SK-N-SH (cell line): ENCODE results near the gene MACROD2. TPM values are rescaled to one million over a fixed set of nuclear protein-coding genes. Genes with fewer than 3 reads are reported as not detected.

Experiments used
- CTCF ChIA-PET: fragments of 300-600, 350-600 bp; formaldehyde crosslinking; extraction: SDS; loops from one replicate; lab custom pipeline; 2021; lab: Yijun Ruan, JAX
- POLR2A ChIA-PET: fragments of 350-600 bp; sonication (Branson Sonifier 250); formaldehyde crosslinking; extraction: SDS; loops from one replicate; lab custom pipeline; 2020; ENCODE audit warnings: antibody characterized with exemption, inconsistent platforms; lab: Yijun Ruan, JAX
- DNase-seq: peaks from one replicate; pipeline ENCODE4 v3.0.0; 2012
- H2AFZ ChIP-seq: fragments of 200-600 bp; sonication (generic); 2 replicates; pipeline ENCODE4 v1.8.1; 2016; ENCODE audit warnings: antibody characterized with exemption, mild to moderate bottlenecking, low read depth
- H3F3A ChIP-seq: fragments of 200-600 bp; sonication (generic); replicated peaks from 2 replicates; pipeline ENCODE3; 2016; ENCODE audit warnings: antibody characterized with exemption, mild to moderate bottlenecking; ENCODE audit not compliant: insufficient read depth
- H3K27ac ChIP-seq, 2 experiments: fragments of 200-500 bp in 1 of 2; fragments of 200-600 bp in 1 of 2; sonication (Bioruptor generic) in 1 of 2; sonication (generic), shearing (Covaris generic) in 1 of 2; 2 replicates each; pipeline versions ENCODE4 v1.5.1 to v1.6.1; 2014 to 2016; ENCODE audit warnings: low read depth in 2 of 2, inconsistent platforms in 1 of 2, low read length in 1 of 2, mild to moderate bottlenecking in 1 of 2, mixed read lengths in 1 of 2
- H3K27me3 ChIP-seq: fragments of 200-600 bp; sonication (generic), shearing (Covaris generic); 2 replicates; pipeline ENCODE4 v1.6.1; 2016; ENCODE audit warnings: mixed run types; ENCODE audit not compliant: insufficient read depth
- H3K36me3 ChIP-seq, 2 experiments: fragments of 200-500 bp in 1 of 2; fragments of 200-600 bp in 1 of 2; sonication (Bioruptor generic) in 1 of 2; sonication (generic) in 1 of 2; replicated peaks in 1 of 2; 2 replicates each; pipeline versions ENCODE3 to v1.5.1; 2014 to 2016; ENCODE audit warnings: low read length in 1 of 2, mild to moderate bottlenecking in 1 of 2; ENCODE audit not compliant: insufficient read depth in 2 of 2, control insufficient read depth in 1 of 2
- H3K4me1 ChIP-seq, 2 experiments: fragments of 200-500 bp in 1 of 2; fragments of 200-600 bp in 1 of 2; sonication (Bioruptor generic) in 1 of 2; sonication (generic), shearing (Covaris generic) in 1 of 2; 2 replicates each; pipeline versions ENCODE4 v1.5.1 to v1.6.1; 2014 to 2016; ENCODE audit warnings: low read depth in 1 of 2, low read length in 1 of 2, mixed run types in 1 of 2; ENCODE audit not compliant: insufficient read depth in 2 of 2, control insufficient read depth in 1 of 2
- H3K4me2 ChIP-seq: fragments of 200-600 bp; sonication (generic), shearing (Covaris generic); 2 replicates; pipeline ENCODE4 v1.6.1; 2017; ENCODE audit warnings: mixed run types
- H3K4me3 ChIP-seq, 2 experiments: fragments of 200-500 bp in 1 of 2; fragments of 200-600 bp in 1 of 2; sonication (Bioruptor generic) in 1 of 2; sonication (generic), shearing (Covaris generic) in 1 of 2; 2 replicates each; pipeline versions ENCODE4 v1.5.1 to v1.8.1; 2014 to 2016; ENCODE audit warnings: low read depth in 2 of 2, inconsistent platforms in 1 of 2, low read length in 1 of 2, mild to moderate bottlenecking in 1 of 2, mixed read lengths in 1 of 2, moderate library complexity in 1 of 2
- H3K79me2 ChIP-seq: fragments of 200-600 bp; sonication (generic); 2 replicates; pipeline ENCODE4 v1.8.1; 2017; ENCODE audit warnings: mild to moderate bottlenecking; ENCODE audit not compliant: insufficient read depth
- H3K9ac ChIP-seq: fragments of 200-600 bp; sonication (generic); 2 replicates; pipeline ENCODE4 v1.6.1; 2017; ENCODE audit warnings: mixed run types
- H3K9me2 ChIP-seq: fragments of 200-600 bp; sonication (generic); 2 replicates; pipeline ENCODE4 v1.6.1; 2017; ENCODE audit warnings: mixed run types
- H3K9me3 ChIP-seq: fragments of 200-600 bp; sonication (generic); 2 replicates; pipeline ENCODE4 v1.6.1; 2017; ENCODE audit warnings: mixed run types, mild to moderate bottlenecking, moderate library complexity
- H4K20me1 ChIP-seq: fragments of 200-600 bp; sonication (generic); 2 replicates; pipeline ENCODE4 v1.6.1; 2017; ENCODE audit warnings: mild to moderate bottlenecking, mixed run types; ENCODE audit not compliant: insufficient read depth
- CHD2 ChIP-seq: fragments of 150-350 bp; IDR thresholded peaks from 2 replicates; pipeline ENCODE4 v1.6.1; 2018; ENCODE audit warnings: low read length; ENCODE audit not compliant: partially characterized antibody
- CTCF ChIP-seq: fragments of 200-600 bp; sonication (generic); IDR thresholded peaks from 2 replicates; pipeline ENCODE4 v1.6.1; 2017; ENCODE audit warnings: antibody characterized with exemption, mild to moderate bottlenecking, moderate library complexity
- ELF1 ChIP-seq: IDR thresholded peaks from 2 replicates; pipeline ENCODE4 v1.4.0; 2012
- EP300 ChIP-seq, 2 experiments: IDR thresholded peaks; 2 replicates each; pipeline versions ENCODE4 v1.4.0 to v1.6.1; 2012; ENCODE audit warnings: borderline replicate concordance in 1 of 2, low read depth in 1 of 2, low read length in 1 of 2
- EZH2phosphoT487 ChIP-seq: fragments of 200-600 bp; sonication (generic); IDR thresholded peaks from 2 replicates; pipeline ENCODE4 v1.6.1; 2017; ENCODE audit warnings: low read depth, mixed run types, mild to moderate bottlenecking, antibody characterized with exemption, moderate library complexity, borderline replicate concordance
- FOSL2 ChIP-seq: IDR thresholded peaks from 2 replicates; pipeline ENCODE4 v1.4.0; 2012; ENCODE audit warnings: low read depth, mild to moderate bottlenecking, moderate library complexity, borderline replicate concordance
- FOXM1 ChIP-seq: IDR thresholded peaks from 2 replicates; pipeline ENCODE4 v1.4.0; 2012; ENCODE audit warnings: low read depth, mild to moderate bottlenecking
- IRF3 ChIP-seq: fragments of 150-350 bp; IDR thresholded peaks from 2 replicates; pipeline ENCODE4 v1.6.1; 2016; ENCODE audit warnings: mild to moderate bottlenecking, low read depth, low read length
- MXI1 ChIP-seq: IDR thresholded peaks from 2 replicates; pipeline ENCODE4 v1.6.1; 2012; ENCODE audit warnings: mild to moderate bottlenecking, low read depth, low read length, improper control_type of control experiment
- SIN3A ChIP-seq: IDR thresholded peaks from 2 replicates; pipeline ENCODE4 v1.6.1; 2012; ENCODE audit warnings: low read depth, mild to moderate bottlenecking, low read length, moderate library complexity, borderline replicate concordance
- TAF1 ChIP-seq: IDR thresholded peaks from 2 replicates; pipeline ENCODE4 v1.6.1; 2012; ENCODE audit warnings: low read depth, mild to moderate bottlenecking, low read length, moderate library complexity, borderline replicate concordance
- TCF12 ChIP-seq: IDR thresholded peaks from 2 replicates; pipeline ENCODE4 v1.4.0; 2012
- TEAD4 ChIP-seq: IDR thresholded peaks from 2 replicates; pipeline ENCODE4 v1.4.0; 2012; ENCODE audit warnings: mild to moderate bottlenecking, borderline replicate concordance; ENCODE audit not compliant: insufficient read depth
- YY1 ChIP-seq: IDR thresholded peaks from 2 replicates; pipeline ENCODE4 v1.4.0; 2012; ENCODE audit warnings: low read depth, mild to moderate bottlenecking
- WGBS: methylation state at CpG from one replicate; pipeline ENCODE4 v1.1.6; 2017; ENCODE audit warnings: low lambda C conversion rate; 5-methylcytosine and 5-hydroxymethylcytosine counted together
- polyA plus RNA-seq, 3 experiments: library from polyadenylated mRNA; depleted of rRNA; stranded (reverse); fragments of >200 nt; gene quantifications; 2 replicates each; pipeline ENCODE4 v1.2.3, GENCODE V29; 2012
- TF ChIP-seq, protein P1 (sequence below): IDR thresholded peaks from 2 replicates; pipeline ENCODE4 v1.4.0; 2012; ENCODE audit warnings: low read depth, borderline replicate concordance

Gene MACROD2
- polyA plus RNA-seq, 1 of the 3 experiments (the other 2 are of a cell fraction) = 0.33 TPM

DNA sequence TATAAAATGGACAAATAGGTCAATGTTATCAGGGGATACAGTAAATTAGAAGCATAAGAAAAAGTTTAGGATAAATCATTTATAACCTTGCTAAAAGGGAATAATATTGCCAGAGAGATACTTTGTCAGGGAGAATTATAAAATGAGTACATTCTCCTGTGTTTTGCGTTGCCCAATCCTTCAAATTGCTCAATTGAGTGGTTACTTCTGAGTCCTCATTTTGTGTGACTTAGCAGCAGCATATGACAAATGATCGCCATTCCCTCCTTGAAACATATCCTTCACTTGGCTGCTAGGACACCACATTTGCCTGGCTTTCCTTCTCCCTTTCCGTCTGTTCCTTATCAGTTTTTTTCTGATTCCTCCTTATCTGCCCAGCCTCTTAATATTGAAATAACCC is 448.8 kb downstream of the MACROD2 start:
- DNase-seq = no peak
- Histone ChIP-seq H3K4me3 (no peak overlapping the region), H3K9me3 (peaks cover 3% of the 10 kb centered on the region; the same call in 1 of the 2 replicates), H3K4me2 (no peak overlapping the region), H3F3A (no peaks in the 10 kb centered on the region), H2AFZ (no peak overlapping the region), H4K20me1 (no peaks in the 10 kb centered on the region), H3K9me2 (no peaks in the 10 kb centered on the region), H3K9ac (no peak overlapping the region), H3K79me2 (no peaks in the 10 kb centered on the region), H3K4me1 (no peaks in the 10 kb centered on the region), H3K36me3 (no peaks in the 10 kb centered on the region), H3K27me3 (no peaks in the 10 kb centered on the region), H3K27ac (no peak overlapping the region)
- 74% methylated on average over 3 of the region's 3 CpGs for WGBS
- TF ChIP-seq TCF12 (no peak), ELF1 (no peak), EP300 (IDR thresholded peaks at IDR 0.05; ENCODE audit: borderline replicate concordance in 1 of 2, low read depth in 1 of 2, low read length in 1 of 2) (0 out of 4 replicates have a peak, but pooled peaks of 1 of the 2 experiments have one; percentile 13)
- POLR2A ChIA-PET = no interaction called here
- CTCF ChIA-PET = no interaction called here

- Histone ChIP-seq H3K36me3 (no peaks in the 10 kb centered on the region), H3K9ac (no peak overlapping the region), H3F3A (no peaks in the 10 kb centered on the region), H4K20me1 (no peaks in the 10 kb centered on the region), H3K4me1 (no peaks in the 10 kb centered on the region), H3K27ac (no peak overlapping the region), H3K4me2 (no peak overlapping the region), H3K79me2 (no peaks in the 10 kb centered on the region), H2AFZ (no peak overlapping the region), H3K4me3 (no peak overlapping the region), H3K9me2 (no peaks in the 10 kb centered on the region), H3K9me3 (no peaks in the 10 kb centered on the region), H3K27me3 (no peaks in the 10 kb centered on the region)
- POLR2A ChIA-PET = no interaction called here
- no peak for DNase-seq
- TF ChIP-seq YY1 = no peak
- no peak for TF ChIP-seq SIN3A
- no peak for TF ChIP-seq TEAD4
- TF ChIP-seq FOSL2 = peak; percentile 36; the same call in 1 of the 2 replicates
- TF ChIP-seq, protein P1, sequence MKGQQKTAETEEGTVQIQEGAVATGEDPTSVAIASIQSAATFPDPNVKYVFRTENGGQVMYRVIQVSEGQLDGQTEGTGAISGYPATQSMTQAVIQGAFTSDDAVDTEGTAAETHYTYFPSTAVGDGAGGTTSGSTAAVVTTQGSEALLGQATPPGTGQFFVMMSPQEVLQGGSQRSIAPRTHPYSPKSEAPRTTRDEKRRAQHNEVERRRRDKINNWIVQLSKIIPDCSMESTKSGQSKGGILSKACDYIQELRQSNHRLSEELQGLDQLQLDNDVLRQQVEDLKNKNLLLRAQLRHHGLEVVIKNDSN = no peak
- no peak for TF ChIP-seq EZH2phosphoT487
- TF ChIP-seq CTCF = no peak
- CTCF ChIA-PET = no interaction called here
Measured at GRCh38 chr20:14445310-14445709, 450.0 kb downstream of the MACROD2 start.

- Histone ChIP-seq H3K79me2 (no peaks in the 10 kb centered on the region), H3K27ac (no peak overlapping the region), H3K4me3 (no peak overlapping the region), H3K9me3 (no peaks in the 10 kb centered on the region), H2AFZ (no peak overlapping the region), H3K36me3 (no peaks in the 10 kb centered on the region), H3F3A (no peaks in the 10 kb centered on the region), H4K20me1 (no peaks in the 10 kb centered on the region), H3K4me2 (no peak overlapping the region), H3K9me2 (no peaks in the 10 kb centered on the region), H3K4me1 (no peaks in the 10 kb centered on the region), H3K9ac (no peak overlapping the region), H3K27me3 (no peaks in the 10 kb centered on the region)
- no peak for DNase-seq
- POLR2A ChIA-PET = no interaction called here
- CTCF ChIA-PET = no interaction called here
- no peak for TF ChIP-seq TEAD4
- TF ChIP-seq MXI1 = no peak
- no peak for TF ChIP-seq IRF3
- TF ChIP-seq FOXM1 = no peak
- TF ChIP-seq CHD2 = no peak
- TF ChIP-seq, protein P1 = no peak
- TF ChIP-seq TAF1 = no peak
- no peak for TF ChIP-seq CTCF
Measured at GRCh38 chr20:14445902-14446301, 450.6 kb downstream of the MACROD2 start.
